Stomach smooth muscle (tissue), 2 donors: ENCODE results near the gene ANKMY1.

ENCODE experiments used
- H3K27ac ChIP-seq: one replicate; pipeline ENCODE4 v1.7.0; 2013; ENCODE audit warnings: mild to moderate bottlenecking, low read length, inconsistent platforms
- H3K27me3 ChIP-seq, 2 donors: one replicate each; pipeline ENCODE4 v1.7.0; 2013; ENCODE audit warnings: low read length in 2 of 2; ENCODE audit not compliant: insufficient read depth in 2 of 2, control insufficient read depth in 1 of 2
- H3K36me3 ChIP-seq, 2 donors: one replicate each; pipeline ENCODE4 v1.7.0; 2013; ENCODE audit warnings: low read length in 2 of 2; ENCODE audit not compliant: control insufficient read depth in 2 of 2, insufficient read depth in 2 of 2
- H3K4me1 ChIP-seq: one replicate; pipeline ENCODE4 v1.7.0; 2013; ENCODE audit warnings: low read length; ENCODE audit not compliant: control insufficient read depth, insufficient read depth
- H3K4me3 ChIP-seq, 2 donors: one replicate each; pipeline ENCODE4 v1.7.0; 2013; ENCODE audit warnings: low read length in 2 of 2
- H3K9ac ChIP-seq, 2 donors: one replicate each; pipeline ENCODE4 v1.7.0; 2013; ENCODE audit warnings: low read length in 2 of 2, mild to moderate bottlenecking in 1 of 2
- H3K9me3 ChIP-seq, 2 donors: one replicate each; pipeline ENCODE4 v1.7.0; 2013; ENCODE audit warnings: low read length in 2 of 2; ENCODE audit not compliant: control insufficient read depth in 2 of 2
- donor health status: healthy.
- donor health status: Pancreatic carcinoma.

The ANKMY1 gene

DNA sequence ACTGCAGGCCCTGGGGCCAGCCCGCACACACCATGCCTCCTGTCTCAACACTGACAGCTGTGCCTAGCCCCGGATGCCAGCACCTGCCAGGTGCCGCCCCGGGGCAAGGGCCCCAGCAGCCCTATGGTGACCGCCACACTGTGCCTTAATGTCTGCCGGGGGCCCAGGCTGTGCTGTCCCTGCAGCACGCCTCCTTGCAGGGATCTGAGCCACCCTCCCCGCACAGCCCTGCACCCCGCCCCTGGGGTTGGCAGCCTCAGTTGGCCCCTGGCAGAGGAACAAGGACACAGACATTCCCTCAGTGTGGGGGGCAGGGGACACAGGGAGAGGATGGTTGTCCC lies 20.3 kb upstream of the ANKMY1 start:
- Histone ChIP-seq H3K4me3 (no peak overlapping the region), H3K9me3 (no peaks in the 10 kb centered on the region), H3K4me1 (peaks cover 4% of the 10 kb centered on the region), H3K27me3 (no peaks in the 10 kb centered on the region), H3K27ac (no peak overlapping the region), H3K9ac (no peak overlapping the region), H3K36me3 (peaks cover 0 to 17% of the 10 kb centered on the region in 2 donors)

DNA sequence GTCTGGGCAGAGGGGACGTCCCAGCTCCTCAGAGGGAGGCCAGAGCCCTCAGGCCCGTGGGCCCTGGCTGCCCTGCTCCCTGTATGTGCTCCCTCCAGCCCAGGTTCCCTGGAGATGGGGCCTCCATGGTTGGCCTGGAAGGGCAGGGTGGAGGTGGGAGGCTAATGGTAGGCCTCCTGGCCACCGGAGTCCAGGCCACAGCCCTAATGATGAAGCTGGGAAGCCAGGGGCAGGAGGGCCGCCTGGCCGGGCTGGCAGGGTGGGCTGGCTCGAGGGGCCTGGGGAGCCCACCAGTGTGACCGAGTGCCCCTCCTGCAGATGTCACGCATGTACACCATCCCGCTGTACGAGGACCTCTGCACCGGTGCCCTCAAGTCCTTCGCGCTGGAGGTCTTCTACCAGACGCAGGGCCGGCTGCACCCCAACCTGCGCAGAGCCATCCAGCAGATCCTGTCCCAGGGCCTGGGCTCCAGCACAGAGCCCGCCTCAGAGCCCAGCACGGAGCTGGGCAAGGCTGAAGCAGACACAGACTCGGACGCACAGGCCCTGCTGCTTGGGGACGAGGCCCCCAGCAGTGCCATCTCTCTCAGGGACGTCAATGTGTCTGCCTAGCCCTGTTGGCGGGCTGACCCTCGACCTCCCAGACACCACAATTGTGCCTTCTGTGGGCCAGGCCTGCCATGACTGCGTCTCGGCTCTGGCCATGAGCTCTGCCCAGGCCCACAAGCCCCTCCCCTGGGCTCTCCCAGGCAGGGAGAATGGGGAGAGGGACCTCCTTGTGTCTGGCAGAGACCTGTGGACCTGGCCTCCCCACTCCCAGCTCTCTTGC lies 19.7 kb upstream of the ANKMY1 start:
- H3K4me1 ChIP-seq = peaks cover 4% of the 10 kb centered on the region
- no peaks in the 10 kb centered on the region for H3K27me3 ChIP-seq
- no peaks in the 10 kb centered on the region for H3K9me3 ChIP-seq
- peaks cover 0 to 16% of the 10 kb centered on the region in 2 donors for H3K36me3 ChIP-seq
- no peak overlapping the region for H3K27ac ChIP-seq
- no peak overlapping the region for H3K9ac ChIP-seq
- H3K4me3 ChIP-seq = no peak overlapping the region

DNA sequence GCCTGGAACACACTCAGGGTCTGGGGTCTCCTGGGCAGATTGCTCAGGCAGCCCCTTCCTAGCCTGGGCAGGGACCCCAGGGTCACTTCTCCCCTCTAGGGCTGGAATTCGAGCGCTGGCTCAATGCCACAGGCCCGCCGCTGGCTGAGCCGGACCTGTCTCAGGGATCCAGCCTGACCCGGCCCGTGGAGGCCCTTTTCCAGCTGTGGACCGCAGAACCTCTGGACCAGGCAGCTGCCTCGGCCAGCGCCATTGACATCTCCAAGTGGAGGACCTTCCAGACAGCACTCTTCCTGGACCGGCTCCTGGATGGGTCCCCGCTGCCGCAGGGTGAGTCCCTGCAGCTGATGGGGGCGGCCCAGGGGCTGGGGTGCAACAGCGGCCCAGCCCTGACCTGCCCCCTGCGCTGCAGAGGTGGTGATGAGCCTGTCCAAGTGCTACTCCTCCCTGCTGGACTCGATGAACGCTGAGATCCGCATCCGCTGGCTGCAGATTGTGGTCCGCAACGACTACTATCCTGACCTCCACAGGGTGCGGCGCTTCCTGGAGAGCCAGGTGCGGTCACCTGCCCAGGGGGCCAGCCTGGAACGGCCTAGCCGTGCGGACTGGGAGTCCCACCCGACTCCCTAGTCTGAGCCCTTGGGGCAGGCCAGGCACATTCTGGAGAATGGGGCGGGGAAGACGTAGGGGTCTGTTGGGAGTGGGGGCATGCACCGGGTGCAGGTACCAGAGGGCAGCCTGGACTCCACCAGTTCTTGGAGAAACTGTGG lies 18.8 kb upstream of the ANKMY1 start:
- peaks cover 0 to 18% of the 10 kb centered on the region in 2 donors for H3K36me3 ChIP-seq
- peaks cover 7% of the 10 kb centered on the region for H3K4me1 ChIP-seq
- H3K27ac ChIP-seq = no peak overlapping the region

DNA sequence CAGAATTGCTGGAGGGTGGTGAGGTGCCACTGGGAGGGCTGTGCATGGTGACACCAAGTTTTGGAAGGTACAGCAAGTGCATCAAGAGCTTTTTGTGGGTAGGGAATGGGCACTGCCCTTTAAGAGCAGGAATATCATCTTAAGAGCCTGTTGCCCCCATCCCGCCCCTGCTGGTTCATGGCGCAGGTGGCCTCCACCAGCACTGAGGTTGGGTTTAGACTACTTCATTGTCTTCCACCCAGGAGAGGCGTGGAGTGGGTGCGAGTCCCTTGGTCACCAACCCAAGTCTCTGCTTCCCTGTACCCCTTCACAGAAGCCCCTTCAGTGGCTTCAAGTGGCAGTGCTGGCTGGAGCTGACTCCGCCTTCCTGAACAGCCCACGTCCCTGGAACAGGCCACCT lies 18.2 kb upstream of the ANKMY1 start:
- no peak overlapping the region for H3K4me3 ChIP-seq
- H3K9me3 ChIP-seq = no peaks in the 10 kb centered on the region
- peaks cover 0 to 18% of the 10 kb centered on the region in 2 donors for H3K36me3 ChIP-seq
- H3K4me1 ChIP-seq = peaks cover 12% of the 10 kb centered on the region
- no peaks in the 10 kb centered on the region for H3K27me3 ChIP-seq
- no peak overlapping the region for H3K27ac ChIP-seq
- H3K9ac ChIP-seq = no peak overlapping the region

More for the DNA sequence above, 18.8 kb upstream of the ANKMY1 start:
- Histone ChIP-seq H3K4me3 (no peak overlapping the region), H3K9ac (no peak overlapping the region), H3K9me3 (no peaks in the 10 kb centered on the region), H3K27me3 (no peaks in the 10 kb centered on the region)

DNA sequence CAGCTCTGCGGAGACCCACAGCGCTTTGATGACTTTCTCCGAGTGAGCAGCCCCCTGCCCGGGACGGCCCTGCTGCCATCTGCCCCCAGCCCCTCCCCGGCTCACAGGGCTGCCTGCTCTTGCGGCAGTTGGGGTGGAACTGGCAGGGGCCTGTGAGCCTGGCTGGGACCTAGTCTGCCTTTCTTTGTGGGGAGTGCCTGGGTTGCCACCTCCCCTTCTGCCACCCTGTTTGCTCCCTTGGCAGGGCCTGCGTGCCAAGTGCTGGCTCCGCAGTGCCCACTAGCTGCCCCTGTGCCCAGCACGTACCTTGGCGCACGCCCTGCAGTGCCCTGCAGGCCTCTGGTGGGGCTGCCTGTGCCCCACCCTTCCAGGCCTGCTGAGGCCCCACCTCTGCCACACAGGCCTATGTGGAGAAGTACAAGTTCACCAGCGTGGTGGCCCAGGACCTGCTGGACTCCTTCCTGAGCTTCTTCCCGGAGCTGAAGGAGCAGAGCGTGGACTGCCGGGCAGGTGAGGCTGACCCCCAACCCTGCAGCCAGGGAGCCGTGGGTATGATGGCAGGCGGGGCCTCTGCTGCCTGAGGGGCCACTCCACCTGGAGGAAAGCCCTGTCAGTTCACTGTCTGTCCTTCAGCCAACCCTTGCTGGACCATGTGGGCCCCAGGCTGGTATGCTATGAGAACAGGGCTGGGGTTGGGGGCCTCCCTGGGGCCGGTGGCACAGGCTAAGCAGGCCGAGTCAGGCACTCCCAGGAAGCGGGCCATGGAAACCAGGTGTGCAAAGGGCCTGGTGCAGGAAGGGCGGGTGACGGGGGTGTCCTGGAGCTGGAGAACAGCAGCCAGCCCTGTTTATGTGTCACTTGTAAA lies 17.5 kb upstream of the ANKMY1 start:
- peaks cover 0 to 18% of the 10 kb centered on the region in 2 donors for H3K36me3 ChIP-seq
- peaks cover 19% of the 10 kb centered on the region for H3K4me1 ChIP-seq
- no peaks in the 10 kb centered on the region for H3K9me3 ChIP-seq

DNA sequence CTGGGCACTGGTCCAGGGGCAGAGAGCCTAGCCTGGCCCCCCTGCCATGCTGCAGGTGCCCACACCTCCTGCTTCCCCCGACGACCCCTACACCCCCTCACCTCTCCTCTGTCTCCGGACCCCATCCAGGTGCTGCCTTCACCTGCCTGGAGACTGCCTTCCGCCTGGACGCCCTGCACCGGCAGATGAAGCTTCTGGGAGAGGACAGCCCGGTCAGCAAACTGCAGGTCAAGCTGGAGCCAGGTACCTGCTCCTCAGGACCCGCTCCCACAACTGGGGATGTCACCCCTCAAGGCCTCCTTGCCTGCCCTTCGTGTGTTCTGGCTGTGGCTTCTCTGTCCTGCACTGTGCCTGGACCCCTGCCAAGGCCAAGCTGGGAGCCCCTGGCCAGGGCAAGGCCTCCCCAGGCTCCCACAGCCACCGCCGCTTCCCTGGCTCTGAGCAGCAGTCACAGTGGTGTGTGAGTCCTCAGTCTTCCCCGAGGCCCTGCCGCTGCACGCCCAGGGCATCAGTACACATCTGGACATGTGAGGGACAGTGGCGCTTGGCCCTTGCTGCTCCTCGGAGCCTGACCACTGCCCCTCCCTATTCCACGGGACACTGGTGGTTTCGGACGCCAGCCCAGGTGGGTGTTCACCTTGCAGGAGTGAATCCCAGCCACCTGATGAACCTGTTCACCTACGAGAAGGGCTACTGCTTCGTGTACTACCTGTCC lies 16.8 kb upstream of the ANKMY1 start:
- no peaks in the 10 kb centered on the region for H3K27me3 ChIP-seq
- no peak overlapping the region for H3K9ac ChIP-seq
- H3K9me3 ChIP-seq = no peaks in the 10 kb centered on the region
- H3K36me3 ChIP-seq = peaks cover 0 to 18% of the 10 kb centered on the region in 2 donors
- no peak overlapping the region for H3K4me3 ChIP-seq
- no peak overlapping the region for H3K27ac ChIP-seq
- H3K4me1 ChIP-seq = peaks cover 23% of the 10 kb centered on the region

More for the DNA sequence above, 17.5 kb upstream of the ANKMY1 start:
- Histone ChIP-seq H3K27ac (no peak overlapping the region), H3K4me3 (no peak overlapping the region), H3K27me3 (no peaks in the 10 kb centered on the region), H3K9ac (no peak overlapping the region)

DNA sequence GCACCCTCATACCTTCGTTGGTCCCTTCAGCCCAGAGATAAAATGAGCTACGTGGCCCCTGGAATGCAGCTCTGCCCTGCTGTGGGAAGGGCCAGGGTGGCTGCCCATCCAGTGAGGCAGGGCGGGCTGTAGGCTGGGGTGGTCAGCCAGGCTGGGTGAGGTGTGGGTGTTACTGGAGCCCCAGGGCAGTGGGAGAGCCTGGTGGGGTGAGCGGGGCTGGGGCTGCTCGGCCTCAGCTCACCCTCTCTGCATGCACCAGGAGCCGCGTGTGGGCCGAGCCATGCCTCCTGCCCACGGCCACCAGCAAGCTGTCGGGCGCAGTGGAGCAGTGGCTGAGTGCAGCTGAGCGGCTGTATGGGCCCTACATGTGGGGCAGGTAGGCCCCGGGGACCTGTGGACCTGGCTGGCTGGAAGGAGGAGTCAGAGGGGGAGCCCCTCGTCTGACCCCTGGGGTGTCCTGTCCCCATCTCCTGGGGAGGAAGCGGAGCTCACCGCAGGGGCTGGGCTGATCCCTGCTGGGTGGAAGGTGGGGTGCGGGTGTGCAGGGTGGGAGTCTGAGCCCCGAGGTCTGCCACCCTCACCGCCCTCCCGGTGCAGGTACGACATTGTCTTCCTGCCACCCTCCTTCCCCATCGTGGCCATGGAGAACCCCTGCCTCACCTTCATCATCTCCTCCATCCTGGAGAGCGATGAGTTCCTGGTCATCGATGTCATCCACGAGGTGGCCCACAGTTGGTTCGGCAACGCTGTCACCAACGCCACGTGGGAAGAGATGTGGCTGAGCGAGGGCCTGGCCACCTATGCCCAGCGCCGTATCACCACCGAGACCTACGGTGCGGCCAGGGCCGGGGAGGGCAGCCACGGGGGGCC lies 16.0 kb upstream of the ANKMY1 start:
- peaks cover 0 to 18% of the 10 kb centered on the region in 2 donors for H3K36me3 ChIP-seq
- no peaks in the 10 kb centered on the region for H3K9me3 ChIP-seq
- H3K4me3 ChIP-seq = no peak overlapping the region
- H3K9ac ChIP-seq = no peak overlapping the region
- H3K27ac ChIP-seq = no peak overlapping the region
- H3K4me1 ChIP-seq = peaks cover 31% of the 10 kb centered on the region
- H3K27me3 ChIP-seq = no peaks in the 10 kb centered on the region

DNA sequence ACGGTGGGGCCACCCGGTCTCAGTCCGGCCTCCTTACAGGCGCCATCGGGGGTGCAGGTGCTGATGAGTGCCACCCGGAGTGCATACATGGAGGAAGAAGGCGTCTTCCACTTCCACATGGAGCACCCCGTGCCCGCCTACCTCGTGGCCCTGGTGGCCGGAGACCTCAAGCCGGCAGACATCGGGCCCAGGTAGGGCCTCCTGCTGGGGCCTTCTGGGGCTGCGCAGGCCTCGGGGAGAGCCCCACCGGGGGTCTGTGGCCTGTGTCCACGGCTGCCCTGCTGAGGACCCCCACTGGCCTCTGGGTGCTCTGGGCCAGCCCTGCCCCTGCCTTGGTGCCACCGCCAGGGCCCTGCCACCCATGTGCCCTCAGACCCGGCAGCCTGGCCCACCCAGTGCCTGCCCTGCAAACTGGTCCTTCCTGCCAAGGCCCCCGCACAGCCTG lies 15.3 kb upstream of the ANKMY1 start:
- no peak overlapping the region for H3K9ac ChIP-seq
- H3K36me3 ChIP-seq = peaks cover 0 to 16% of the 10 kb centered on the region in 2 donors

DNA sequence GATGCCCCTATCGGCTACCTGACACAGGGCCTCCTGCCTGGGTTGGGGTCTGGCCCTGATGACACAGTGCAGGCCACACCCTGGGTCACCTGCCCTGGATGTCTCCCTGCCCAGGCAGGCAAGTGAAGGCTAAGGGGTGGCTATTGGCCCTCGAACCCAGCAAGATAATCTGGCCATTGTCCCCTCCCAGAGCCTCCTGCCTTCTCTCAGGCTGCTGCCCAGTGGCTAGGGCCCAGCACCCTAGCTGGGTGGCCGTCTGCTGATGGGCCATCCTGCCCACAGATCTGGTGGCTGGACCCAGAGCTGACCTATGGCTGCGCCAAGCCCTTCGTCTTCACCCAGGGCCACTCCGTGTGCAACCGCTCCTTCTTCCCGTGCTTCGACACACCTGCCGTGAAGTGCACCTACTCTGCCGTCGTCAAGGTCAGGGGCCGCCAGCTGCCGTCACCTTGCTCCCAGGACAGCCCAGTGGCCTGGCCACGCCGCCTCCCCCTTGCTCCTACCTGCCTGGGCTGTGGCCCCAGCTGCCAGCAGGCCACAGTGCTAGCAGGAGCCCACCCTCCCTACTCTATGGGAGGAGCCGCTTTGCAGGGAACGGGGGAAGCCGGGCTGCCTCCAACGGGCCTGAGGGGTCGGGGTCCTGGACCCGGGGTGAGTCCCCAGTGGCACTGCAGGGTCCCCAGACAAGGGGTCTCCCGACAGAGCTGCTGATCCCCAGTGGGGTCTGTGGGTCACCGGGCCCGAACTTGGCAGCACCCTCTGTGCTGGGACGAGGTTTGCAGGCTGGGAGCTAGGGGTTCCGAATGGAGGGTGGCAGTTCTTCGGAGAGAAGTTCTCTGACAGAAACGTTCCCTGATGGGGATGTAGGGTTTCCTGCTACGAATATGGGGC lies 14.6 kb upstream of the ANKMY1 start:
- Histone ChIP-seq H3K9me3 (no peaks in the 10 kb centered on the region), H3K4me3 (no peak overlapping the region), H3K27me3 (no peaks in the 10 kb centered on the region), H3K27ac (no peak overlapping the region), H3K4me1 (peaks cover 37% of the 10 kb centered on the region), H3K9ac (no peak overlapping the region), H3K36me3 (peaks cover 0 to 12% of the 10 kb centered on the region in 2 donors)

More for the DNA sequence above, 15.3 kb upstream of the ANKMY1 start:
- no peak overlapping the region for H3K27ac ChIP-seq
- no peaks in the 10 kb centered on the region for H3K27me3 ChIP-seq
- H3K4me3 ChIP-seq = no peak overlapping the region
- H3K4me1 ChIP-seq = peaks cover 31% of the 10 kb centered on the region
- no peaks in the 10 kb centered on the region for H3K9me3 ChIP-seq
